SHP77 treated with DMSO at 0.1 percent for 48 hours (cell line): Measurements from ENCODE around the gene PTCRA.
A peak's percentile ranks its signal among the peaks of the same experiment; 100 is the strongest.
"Not testable (repeated sequence)": the region's sequence is repeated elsewhere in the genome, so short reads cannot be mapped to it uniquely, and the experiment has no call there.

Source experiments
- DNase-seq: peaks from one replicate; lab custom pipeline; 2025; lab: John Stamatoyannopoulos, UW

Gene PTCRA

GRCh38 chr6:42915732-42916131 is at the start of gene PTCRA:
PTCRA (plus strand) TSS chr6:42916053; CDS start chr6:42916070, 17 bp downstream.
- no peak for DNase-seq

- no peak for DNase-seq
Observed at GRCh38 chr6:42870145-42870936, 45.5 kb upstream of the PTCRA start.

GRCh38 chr6:42871711-42872110 is 44.1 kb upstream of the PTCRA start:
- no peak for DNase-seq

- no peak for DNase-seq
Observed at GRCh38 chr6:42873313-42873712, 42.5 kb upstream of the PTCRA start.

- DNase-seq = no peak
Observed at GRCh38 chr6:42877695-42878094, 38.2 kb upstream of the PTCRA start.

- peak; percentile 94 for DNase-seq
Observed at GRCh38 chr6:42879372-42880239, 36.2 kb upstream of the PTCRA start, which contains the start of gene RPL7L1. RPL7L1 (plus strand) TSS chr6:42879616; CDS start chr6:42879911, 295 bp downstream.

- not testable (repeated sequence) for DNase-seq
Observed at GRCh38 chr6:42880240-42880817, 35.5 kb upstream of the PTCRA start.

- not testable (repeated sequence) for DNase-seq
Observed at GRCh38 chr6:42880871-42881270, 35.0 kb upstream of the PTCRA start.

- no peak for DNase-seq
Observed at GRCh38 chr6:42885702-42886101, 30.2 kb upstream of the PTCRA start.

GRCh38 chr6:42888201-42888600 is 27.7 kb upstream of the PTCRA start:
- not testable (repeated sequence) for DNase-seq

GRCh38 chr6:42889815-42890214 is 26.0 kb upstream of the PTCRA start:
- DNase-seq = no peak

GRCh38 chr6:42890311-42891198 is 25.3 kb upstream of the PTCRA start:
- DNase-seq = peak; percentile 95

GRCh38 chr6:42891199-42891722 is 24.6 kb upstream of the PTCRA start:
- no peak for DNase-seq

- not testable (repeated sequence) for DNase-seq
Observed at GRCh38 chr6:42894041-42894828, 21.6 kb upstream of the PTCRA start.

- no peak for DNase-seq
Observed at GRCh38 chr6:42896178-42896719, 19.6 kb upstream of the PTCRA start.

GRCh38 chr6:42898891-42899361 is 16.9 kb upstream of the PTCRA start:
- DNase-seq = peak; percentile 58

GRCh38 chr6:42899871-42900270 is 16.0 kb upstream of the PTCRA start:
- DNase-seq = no peak

GRCh38 chr6:42901538-42901957 is 14.3 kb upstream of the PTCRA start:
- DNase-seq = peak; percentile 97

- not testable (repeated sequence) for DNase-seq
Observed at GRCh38 chr6:42902429-42903263, 13.2 kb upstream of the PTCRA start.
